NCI-H1105 (cell line): Measurements from ENCODE around the gene PTPN12.
"Not testable (repeated sequence)": the region's sequence is repeated elsewhere in the genome, so short reads cannot be mapped to it uniquely, and the experiment has no call there.

Experiments used
- DNase-seq: peaks from one replicate; lab custom pipeline; 2025; lab: John Stamatoyannopoulos, UW

The PTPN12 gene

DNA sequence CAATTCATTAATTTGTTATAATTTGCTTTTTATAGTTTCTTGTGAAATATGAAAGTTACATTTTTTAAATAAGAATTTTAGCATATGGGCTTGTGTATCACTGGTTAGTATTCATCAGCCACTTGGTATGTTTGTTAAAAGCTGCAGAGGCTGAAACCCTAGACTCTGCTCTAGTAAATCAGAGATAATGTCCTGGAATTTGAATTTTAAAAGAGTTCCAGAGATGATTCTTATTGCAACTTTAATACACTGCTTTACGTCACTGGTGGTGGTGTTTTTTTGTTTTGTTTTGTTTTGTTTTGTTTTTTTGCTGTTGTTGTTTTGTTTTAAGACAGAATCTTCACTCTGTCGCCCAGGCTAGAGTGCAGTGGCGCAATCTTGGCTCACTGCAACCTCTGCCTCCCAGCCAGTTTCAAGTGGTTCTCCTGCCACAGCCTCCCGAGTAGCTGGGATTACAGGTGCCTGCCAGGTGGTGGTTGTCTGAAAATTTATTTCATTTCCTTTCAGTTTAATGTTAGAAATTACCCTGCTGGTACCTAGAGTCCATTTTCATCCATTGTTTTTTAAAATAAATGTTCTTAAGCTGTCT is 43.8 kb downstream of the PTPN12 start:
- DNase-seq: peak; percentile 26

DNA sequence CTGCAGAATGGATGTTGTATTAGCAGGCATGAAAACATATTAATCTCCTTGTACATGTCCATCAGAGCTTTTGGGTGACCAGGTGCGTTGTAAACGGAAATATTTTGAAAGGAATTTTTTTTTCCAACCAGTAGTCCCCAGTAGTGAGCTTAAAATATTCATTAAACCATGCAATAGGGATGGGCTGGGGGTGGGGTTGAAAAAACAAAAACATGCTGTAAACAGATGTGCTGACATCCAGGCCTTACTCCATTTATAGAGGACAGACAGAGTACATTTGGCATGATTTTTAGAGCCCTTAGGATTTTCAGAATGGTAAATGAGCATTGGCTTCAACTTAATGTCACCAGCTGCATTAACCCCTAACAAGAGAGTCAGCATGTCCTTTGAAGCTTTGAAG is 50.2 kb downstream of the PTPN12 start:
- DNase-seq: no peak

DNA sequence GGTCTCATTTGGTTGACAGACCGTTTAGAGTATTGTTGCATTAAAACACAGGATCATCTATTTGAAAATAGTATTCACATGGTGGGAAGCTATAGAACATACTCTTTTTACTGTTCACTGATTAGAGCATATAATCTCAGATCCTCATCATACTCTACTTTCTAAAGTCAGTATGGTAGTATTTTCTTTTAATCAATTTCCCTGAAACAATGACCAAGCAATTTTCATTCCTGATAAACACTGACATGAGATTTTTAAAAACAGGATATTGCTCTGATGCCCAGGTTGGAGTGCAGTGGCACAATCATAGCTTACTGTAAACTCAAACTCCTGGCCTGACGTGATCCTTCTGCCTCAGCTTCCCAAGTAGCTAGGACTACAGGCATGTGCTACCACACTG is 63.9 kb downstream of the PTPN12 start:
- DNase-seq: no peak

DNA sequence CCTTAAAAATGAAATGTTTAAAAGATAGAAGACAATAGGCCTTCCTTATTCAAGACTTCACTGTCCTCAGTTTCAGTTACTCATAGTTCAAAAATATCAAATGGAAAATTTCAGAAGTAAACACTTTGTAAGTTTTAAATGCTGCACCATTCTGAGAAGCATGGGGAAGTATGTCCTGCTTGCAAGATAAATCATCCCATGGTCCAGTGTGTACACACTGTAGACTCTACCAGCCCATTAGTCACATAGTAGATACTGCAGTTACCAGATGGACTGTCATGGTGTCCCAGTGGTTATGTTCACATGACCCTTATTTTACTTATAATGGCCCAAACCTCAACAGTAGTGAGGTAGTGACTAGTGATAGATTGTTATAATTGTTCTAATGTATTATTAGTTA is 69.5 kb downstream of the PTPN12 start:
- DNase-seq: no peak

DNA sequence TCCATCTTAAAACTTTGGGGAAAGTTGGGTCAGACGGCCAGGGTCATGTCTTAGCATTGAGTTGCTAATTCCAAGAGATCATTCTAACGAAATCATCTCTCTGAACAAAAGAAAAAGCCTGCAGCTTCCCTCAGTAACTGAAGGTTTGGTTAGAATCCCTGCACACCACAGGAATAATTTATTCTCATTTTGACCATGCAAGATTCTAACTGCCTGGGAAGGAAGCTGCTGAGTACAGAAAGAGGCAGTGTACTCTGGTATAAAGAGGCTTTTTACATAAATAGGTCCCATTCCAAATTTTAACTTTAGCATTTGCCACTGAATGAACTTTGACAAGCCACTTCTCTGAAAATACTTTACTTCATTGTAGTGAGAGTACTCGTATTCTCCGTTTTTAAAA is 82.2 kb downstream of the PTPN12 start:
- no peak for DNase-seq

DNA sequence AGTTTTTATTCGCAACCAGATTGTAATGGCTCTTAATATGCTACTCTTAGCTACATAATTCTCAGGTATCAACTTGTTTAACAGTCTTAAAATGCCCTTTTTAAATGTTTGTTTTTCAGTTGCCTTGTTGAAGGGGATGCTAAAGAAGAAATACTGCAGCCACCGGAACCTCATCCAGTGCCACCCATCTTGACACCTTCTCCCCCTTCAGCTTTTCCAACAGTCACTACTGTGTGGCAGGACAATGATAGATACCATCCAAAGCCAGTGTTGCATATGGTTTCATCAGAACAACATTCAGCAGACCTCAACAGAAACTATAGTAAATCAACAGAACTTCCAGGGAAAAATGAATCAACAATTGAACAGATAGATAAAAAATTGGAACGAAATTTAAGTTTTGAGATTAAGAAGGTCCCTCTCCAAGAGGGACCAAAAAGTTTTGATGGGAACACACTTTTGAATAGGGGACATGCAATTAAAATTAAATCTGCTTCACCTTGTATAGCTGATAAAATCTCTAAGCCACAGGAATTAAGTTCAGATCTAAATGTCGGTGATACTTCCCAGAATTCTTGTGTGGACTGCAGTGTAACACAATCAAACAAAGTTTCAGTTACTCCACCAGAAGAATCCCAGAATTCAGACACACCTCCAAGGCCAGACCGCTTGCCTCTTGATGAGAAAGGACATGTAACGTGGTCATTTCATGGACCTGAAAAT is 89.7 kb downstream of the PTPN12 start:
- DNase-seq: no peak

DNA sequence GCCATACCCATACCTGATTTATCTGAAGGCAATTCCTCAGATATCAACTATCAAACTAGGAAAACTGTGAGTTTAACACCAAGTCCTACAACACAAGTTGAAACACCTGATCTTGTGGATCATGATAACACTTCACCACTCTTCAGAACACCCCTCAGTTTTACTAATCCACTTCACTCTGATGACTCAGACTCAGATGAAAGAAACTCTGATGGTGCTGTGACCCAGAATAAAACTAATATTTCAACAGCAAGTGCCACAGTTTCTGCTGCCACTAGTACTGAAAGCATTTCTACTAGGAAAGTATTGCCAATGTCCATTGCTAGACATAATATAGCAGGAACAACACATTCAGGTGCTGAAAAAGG is 90.2 kb downstream of the PTPN12 start:
- no peak for DNase-seq

DNA sequence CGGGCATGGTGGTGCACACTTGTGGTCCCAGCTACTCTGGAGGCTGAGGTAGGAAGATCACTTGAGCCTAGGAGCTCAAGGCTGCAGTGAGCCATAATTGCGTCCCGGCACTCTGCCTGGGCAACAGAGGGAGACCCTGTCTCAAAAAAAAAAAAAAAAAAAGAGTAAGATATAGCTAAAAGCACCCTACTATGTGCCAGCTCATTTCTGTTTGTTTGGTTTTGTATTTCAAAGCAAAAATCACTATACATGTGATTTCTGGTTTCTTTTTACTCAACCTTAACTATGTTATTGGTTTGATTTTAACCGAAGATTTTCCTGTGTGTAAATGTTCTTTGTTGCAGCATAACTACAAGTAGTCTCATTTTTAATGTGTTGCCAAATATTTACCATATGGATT is 92.7 kb downstream of the PTPN12 start:
- DNase-seq: no peak

DNA sequence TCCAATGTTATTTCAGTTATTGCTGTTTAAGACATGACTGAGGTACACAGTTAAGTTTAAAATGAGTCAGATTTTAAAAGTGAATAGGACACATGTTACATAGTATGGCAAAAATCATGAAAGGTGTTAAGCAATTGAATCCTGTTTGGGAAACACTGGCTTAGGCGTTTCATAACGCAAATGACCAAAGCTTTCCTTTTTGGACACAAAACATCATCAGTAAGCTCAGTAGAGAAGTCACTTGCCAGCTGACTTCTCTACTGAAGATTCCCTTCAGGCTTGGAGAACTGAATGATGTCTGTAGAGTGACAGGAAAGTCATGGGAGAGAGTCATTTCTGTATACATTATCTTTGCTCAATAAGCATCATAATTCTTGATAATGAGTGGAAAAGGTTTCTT is 94.7 kb downstream of the PTPN12 start:
- DNase-seq: no peak

DNA sequence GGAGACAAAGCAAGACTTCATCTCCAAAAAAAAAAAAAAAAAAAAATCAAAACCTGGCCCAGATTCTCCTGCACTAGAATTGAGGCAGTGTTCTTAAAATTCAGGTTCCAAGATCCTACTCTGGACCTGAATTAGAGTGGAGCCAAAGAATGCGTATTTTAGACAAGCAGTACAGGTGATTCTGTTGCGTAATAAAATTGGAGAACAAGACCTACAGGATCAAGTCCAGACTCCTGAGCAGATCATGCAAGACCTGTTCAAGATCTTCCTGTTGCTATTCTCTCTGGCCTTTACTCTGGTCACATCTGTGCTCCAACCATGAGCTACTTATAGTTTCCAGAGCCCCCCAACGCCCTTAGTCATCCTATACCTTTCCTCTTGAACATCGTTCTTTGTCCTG is 107.7 kb downstream of the PTPN12 start:
- no peak for DNase-seq

DNA sequence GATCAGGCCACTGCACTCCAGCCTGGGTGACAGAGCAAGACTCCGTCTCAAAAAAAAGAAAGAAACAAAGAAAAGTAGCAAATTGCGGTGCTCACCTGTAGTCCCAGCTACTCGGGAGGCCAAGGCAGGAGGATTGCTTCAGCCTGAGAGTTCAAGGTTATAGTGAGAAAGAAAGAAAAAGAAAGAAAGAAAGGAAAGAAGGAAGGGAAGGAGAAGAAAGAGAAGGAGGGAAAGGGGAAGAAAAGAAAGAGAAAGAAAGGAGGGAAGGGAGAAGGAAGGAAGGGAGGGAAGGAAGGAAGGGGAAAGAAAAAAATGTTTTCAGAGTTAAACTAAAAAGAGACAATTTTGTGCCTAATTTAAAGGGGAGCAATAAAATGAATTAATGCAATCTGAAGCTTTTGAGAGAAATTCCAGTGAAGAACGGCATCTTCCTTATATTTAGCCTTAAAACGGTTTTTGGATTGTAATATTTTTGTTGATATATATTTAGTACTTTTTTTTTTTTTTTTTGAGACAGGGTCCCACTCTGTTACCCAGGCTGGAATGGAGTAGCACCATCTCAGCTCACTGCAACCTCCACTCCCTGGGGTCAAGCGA is 111.7 kb downstream of the PTPN12 start:
- no peak for DNase-seq

DNA sequence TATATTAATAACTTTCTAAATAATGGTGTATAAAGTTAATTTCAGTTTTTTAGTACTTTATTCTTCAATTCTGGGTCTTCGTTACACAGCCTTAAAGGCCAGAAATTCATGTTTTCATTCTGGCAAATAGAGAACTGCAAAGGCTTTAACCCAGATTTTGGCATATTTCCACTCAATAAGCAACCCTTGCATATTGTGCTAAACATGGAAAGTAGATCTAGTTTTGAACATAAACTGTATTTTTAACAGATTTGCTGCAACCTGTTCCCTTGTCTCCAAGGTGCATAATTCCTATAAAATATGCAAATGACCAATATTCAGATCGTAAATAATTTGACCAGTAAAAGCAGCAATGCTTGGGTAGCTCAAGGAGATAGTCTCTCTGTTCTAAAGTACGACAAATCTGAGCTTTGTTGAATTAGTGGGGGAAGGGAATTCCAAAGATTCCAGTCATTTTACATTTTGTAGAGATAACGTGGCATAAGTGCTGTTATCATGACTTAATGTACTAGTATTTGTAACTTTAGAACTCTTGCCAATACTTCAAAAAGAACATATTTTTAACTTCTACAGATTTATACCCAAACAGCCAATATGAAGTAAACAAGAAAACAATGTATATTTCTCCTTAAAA is 112.7 kb downstream of the PTPN12 start:
- no peak for DNase-seq

DNA sequence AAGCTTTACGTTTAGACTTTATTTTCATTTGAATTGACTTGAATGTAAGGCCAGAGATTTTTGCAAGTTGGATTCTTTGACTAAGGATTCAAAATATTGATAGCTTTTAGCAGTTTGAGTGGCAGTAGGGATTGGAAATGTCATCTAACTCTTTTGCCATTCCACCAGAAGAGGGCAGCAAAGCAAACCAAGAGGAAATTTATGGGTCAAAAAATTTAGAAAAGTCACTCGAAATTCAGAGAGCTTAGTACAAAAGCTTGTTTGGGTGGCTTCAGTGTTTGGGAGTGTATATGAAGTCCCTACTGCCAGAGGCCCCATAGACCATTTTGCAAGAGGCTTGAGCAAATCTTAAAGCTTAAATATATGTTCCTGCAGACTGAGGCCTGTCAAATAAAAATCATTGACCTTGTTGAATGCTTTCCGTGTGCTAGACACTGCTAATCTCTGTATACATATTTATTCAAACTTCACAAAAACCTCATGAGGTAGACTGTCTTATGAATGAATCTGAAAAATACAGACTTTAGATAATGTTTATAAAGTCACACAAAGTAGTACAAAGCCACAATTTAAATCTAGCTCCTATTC is 114.6 kb downstream of the PTPN12 start:
- DNase-seq: no peak

DNA sequence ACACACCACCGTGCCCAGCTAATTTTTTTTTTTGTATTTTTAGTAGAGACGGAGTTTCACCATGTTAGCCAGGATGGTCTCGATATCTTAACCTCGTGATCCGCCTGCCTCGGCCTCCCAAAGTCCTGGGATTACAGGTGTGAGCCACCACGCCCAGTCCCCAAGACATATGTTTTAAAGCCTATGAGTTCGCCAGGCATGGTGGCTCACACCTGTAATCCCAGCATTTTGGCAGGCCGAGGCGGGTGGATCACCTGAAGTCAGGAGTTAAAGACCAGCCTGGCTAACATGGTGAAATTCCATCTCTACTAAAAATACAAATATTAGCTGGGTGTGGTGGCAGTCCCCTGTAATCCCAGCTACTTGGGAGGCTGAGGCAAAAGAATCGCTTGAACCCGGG is 115.7 kb downstream of the PTPN12 start:
- not testable (repeated sequence) for DNase-seq

DNA sequence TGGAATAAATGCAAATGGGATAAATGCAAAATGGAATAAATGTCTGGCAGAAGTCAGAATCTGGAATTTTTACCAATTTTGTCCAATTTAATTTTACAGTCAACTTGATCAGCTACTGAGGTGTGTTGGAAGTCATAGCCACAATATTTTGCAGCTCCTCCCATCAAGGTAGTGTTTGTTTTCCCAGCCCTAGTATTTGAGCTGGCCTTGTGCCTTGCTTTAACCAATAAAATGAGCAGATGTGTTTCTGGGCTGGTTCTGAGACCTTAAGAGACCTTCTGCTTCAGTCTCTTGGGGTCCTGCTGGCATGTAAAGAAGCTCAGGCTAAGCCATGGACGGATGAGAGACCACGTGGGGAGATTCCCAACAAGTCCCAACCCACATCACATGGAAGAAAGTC is 116.5 kb downstream of the PTPN12 start:
- no peak for DNase-seq

DNA sequence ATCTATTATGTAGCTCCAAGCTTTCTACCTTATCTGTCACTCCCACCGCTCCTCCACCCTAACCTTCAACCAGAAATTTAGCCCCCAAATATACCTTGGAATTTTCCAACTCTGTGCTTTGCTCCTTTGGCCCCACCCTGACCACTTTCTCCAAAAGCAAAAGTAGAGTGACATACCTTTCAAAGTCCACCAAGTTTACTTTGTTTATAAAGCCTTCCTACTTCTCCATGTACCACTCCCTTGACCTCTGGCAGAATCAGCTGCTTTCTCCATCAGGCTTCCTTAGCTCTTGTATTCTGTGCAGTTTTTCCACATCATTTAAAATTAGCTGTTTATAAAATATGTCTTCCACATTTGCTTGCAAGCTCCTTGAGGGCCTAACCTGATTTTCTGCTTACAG is 118.3 kb downstream of the PTPN12 start:
- no peak for DNase-seq

DNA sequence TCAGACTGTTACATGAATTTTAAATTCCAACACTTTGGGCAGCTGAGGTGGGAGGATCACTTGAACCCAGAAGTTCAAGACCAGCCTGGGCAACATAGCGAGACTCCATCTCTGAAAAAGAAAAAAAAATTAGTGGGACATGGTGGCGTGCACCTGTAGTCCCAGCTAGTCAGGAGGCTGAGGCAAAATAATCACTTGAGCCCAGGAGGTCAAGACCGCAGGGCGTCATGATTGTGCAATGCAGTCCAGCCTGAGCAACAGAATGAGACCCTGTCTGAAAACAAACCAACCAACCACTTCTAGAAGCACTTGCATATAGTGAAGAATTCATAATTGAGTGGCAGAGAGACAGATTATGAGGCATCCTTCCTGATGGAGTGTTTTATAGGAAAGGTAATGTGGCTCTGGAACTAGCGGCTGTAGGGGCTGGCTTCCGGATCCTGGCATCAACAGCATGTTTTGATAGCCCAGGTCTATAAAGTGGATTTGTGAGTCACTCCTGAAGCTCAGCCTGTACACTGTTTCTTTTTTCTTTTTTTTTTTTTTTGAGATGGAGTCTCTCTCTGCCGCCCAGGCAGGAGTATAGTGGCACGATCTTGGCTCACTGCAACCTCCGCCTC is 118.9 kb downstream of the PTPN12 start:
- no peak for DNase-seq

DNA sequence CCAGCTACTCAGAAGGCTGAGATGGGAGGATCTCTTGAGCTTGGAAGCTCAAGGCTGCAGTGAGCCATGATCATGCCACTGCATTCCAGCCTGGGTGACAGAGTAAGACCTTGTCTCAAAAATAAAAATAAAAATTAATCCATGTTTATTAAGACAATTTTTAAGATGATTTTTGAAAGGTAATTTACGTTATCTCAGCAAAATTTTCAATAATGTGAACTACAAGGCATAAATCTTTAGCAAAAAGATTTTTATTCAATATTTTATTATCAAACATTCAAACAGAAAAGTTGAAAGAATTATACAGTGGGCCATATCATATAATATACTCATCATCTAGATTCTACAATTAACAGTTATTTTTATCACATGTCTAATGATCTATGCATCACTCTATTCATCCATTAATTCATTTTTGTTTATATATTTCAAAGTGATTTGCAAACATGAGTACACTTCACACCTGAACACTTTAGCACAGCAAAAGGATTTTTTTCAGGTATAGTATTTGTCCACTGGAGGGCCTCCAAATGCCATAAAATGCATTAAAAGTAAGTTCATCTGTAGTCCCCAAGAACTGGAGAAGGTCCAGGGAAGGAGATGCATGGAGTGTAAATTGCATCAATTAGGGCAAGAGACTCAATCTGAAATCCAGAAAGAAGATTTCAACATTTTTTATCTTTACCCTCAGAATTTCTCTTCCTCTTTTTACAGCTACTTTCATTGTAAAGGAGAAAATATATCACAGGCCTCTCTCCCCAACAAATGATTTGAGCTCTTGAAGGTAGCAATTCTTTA is 120.5 kb downstream of the PTPN12 start:
- peak; percentile 65 for DNase-seq

DNA sequence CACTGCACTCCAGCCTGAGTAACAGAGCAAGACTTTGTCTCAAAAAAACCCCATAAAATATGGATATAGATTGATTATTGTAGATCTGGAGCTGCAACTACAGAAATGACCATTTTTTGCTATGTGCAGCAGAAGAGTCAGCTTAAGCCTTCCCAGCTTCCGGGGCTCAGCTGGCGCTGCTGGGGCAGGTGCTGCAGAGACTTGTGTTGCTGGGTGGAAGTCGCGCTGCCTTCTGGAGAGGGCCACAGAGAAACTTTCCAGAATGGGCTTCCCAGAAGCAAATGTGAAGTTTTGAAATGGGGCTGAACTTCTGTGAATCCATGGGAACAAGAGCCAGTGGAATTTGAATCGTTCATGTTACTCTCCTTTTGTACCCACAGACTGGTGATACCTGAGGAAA is 121.8 kb downstream of the PTPN12 start:
- no peak for DNase-seq

DNA sequence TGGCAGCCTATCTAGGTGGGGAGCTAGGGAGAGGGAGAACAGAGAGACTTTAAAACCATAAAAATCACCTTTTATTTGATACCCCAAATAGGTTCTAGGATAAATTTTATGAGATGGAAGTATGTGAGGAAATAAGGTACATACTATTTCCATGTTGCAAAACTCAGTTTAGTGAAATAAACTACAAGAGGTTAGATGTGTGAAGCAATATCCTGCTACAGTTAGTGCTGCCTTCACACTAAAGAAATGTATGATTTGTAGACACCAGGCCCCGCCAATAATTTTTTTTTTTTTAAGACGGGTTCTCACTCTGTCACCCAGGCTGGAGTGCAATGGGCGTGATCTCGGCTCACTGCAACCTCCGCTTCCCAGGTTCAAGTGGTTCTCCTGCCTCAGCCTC is 124.7 kb downstream of the PTPN12 start:
- DNase-seq: no peak

DNA sequence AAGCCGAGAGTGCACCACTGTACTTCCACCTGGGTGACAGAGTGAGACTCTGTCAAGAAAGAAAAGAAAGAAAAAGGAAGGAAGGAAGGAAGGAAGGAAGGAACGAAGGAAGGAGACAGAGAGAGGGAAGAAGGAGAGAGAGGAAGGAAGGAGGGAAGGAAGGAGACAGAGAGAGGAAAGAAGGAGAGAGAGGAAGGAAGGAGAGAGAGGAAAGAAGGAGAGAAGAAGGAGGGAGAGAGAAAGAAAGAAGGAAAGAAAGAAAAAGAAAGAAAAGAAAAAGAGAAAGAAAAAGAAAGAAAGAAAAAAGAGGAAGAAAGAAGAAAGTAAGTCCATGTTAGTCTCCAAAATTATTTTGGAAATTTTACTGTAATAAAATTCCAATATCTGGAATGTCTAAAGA is 125.8 kb downstream of the PTPN12 start:
- DNase-seq: no peak

DNA sequence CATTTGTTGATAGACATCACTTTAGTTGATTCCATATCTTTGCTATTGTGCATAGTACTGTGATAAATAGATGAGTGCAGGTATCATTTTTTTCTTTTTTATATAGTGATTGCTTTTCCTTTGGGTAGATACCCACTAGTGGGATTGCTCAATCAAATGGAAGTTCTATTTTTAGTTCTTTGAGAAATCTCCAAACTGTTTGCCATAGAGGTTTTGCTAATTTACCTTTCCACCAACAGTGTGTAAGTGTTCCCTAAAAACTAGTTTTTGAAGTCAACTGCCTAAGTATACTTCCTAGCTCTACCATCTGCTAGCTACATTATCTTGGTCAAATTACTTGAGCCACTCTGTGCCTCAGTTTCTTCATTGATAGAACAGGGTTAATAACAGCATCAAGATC is 127.6 kb downstream of the PTPN12 start:
- DNase-seq: no peak
